Brain microvascular endothelial cell (primary cell): ENCODE results near the gene FBXL17.

Experiments used
- DNase-seq: peaks from one replicate; pipeline ENCODE4 v3.0.0-alpha.2; 2020
- H3K27ac ChIP-seq: fragments of 250-450 bp; sonication (Bioruptor Pico); 2 replicates; pipeline ENCODE4 v1.5.1; 2020; ENCODE audit warnings: mild to moderate bottlenecking, moderate library complexity
- H3K27me3 ChIP-seq: fragments of 250-450 bp; sonication (Bioruptor Pico); replicated peaks from 2 replicates; pipeline ENCODE4 v1.5.1; 2020; ENCODE audit warnings: mild to moderate bottlenecking
- H3K36me3 ChIP-seq: fragments of 250-450 bp; sonication (Bioruptor Pico); replicated peaks from 2 replicates; pipeline ENCODE4 v1.5.1; 2020; ENCODE audit warnings: mild to moderate bottlenecking
- H3K4me3 ChIP-seq: 2 replicates; pipeline ENCODE4 v1.5.1; 2011; ENCODE audit warnings: low read depth, mild to moderate bottlenecking, control low read depth, low read length, moderate library complexity
- in situ Hi-C: cut with HindIII; loops from 2 replicates; pipeline ENCODE4 v1.10.0; 2017; ENCODE audit warnings: low sequenced_read_pairs, low pct_ligation_motif_present
- TF ChIP-seq, protein P1 (sequence below): IDR thresholded peaks from 2 replicates; pipeline ENCODE4 v1.5.1; 2011; ENCODE audit warnings: low read depth, mild to moderate bottlenecking, moderate library complexity, low read length, control low read depth, inconsistent platforms; ENCODE audit errors: missing control alignments

FBXL17 gene

DNA sequence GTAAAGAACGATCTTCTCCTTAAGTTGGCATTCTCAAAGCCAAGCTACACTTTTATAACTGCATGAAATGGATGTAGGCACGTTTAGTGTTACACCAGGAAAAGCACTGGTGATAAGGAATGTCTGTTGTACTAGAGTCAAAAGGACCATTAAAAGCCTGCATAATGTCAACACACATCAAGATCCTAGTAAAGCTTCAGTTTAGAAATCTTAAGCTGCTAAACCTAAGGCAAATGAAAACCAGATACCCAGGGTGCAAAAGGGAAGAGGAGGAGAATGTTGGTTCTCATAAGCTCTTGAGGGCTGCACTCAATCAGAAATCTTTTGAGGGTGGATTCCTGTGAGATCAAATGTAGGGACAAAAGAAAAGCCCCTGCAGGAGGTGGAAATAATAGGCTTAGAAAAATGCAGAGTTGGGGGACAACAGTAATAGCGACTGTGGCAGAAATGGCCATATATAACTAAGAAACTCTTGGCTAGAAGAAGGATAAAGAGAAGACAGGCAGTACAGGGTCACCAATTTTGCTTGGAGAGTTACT lies 148.2 kb downstream of the FBXL17 start:
- in situ Hi-C loops = no loop called here
- no peak for DNase-seq
- TF ChIP-seq, protein P1, sequence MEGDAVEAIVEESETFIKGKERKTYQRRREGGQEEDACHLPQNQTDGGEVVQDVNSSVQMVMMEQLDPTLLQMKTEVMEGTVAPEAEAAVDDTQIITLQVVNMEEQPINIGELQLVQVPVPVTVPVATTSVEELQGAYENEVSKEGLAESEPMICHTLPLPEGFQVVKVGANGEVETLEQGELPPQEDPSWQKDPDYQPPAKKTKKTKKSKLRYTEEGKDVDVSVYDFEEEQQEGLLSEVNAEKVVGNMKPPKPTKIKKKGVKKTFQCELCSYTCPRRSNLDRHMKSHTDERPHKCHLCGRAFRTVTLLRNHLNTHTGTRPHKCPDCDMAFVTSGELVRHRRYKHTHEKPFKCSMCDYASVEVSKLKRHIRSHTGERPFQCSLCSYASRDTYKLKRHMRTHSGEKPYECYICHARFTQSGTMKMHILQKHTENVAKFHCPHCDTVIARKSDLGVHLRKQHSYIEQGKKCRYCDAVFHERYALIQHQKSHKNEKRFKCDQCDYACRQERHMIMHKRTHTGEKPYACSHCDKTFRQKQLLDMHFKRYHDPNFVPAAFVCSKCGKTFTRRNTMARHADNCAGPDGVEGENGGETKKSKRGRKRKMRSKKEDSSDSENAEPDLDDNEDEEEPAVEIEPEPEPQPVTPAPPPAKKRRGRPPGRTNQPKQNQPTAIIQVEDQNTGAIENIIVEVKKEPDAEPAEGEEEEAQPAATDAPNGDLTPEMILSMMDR = no peak
- no peaks in the 10 kb centered on the region for H3K27me3 ChIP-seq
- no peak overlapping the region for H3K4me3 ChIP-seq
- H3K27ac ChIP-seq = no peak overlapping the region
- no peaks in the 10 kb centered on the region for H3K36me3 ChIP-seq

DNA sequence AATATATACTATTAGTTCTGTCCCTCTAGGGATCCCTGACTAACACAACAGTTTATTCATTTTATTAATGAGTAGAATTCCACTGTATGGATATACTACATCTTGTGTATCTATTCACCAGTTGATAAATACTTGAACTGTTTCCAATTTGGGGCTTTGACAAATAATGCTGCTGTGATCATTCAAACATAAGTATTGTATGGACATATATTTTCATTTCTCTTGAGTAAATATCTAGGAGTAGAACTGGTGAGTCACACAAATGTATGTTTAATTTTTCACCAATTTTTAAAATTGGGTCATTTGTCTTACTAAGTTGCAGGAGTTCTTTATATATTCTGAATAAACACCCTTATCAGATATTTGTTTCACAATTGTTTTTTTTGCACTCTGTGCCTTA lies 149.1 kb downstream of the FBXL17 start:
- in situ Hi-C loops = no loop called here
- Histone ChIP-seq H3K27ac (no peak overlapping the region), H3K27me3 (no peaks in the 10 kb centered on the region), H3K36me3 (no peaks in the 10 kb centered on the region), H3K4me3 (no peak overlapping the region)
- TF ChIP-seq, protein P1 = no peak
- DNase-seq = no peak

DNA sequence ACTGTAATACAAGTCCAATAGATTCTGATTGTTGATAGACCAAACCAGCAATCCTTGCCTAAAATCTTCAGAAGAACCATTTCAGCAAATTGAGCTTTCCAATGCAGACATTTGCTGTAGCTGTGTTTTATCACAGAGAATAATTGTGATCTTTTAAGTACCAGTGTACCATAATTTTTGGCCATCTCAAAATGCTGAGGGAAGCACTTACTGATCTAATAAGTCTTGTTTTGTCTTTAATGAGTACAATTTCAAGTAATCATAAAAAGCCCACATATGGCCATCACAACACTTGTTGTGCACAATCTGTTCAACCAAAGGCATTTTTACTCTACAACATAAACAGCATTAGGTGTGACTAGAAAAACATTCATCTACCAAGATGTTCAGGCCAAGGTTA lies 159.9 kb downstream of the FBXL17 start:
- TF ChIP-seq, protein P1 = no peak
- no peak for DNase-seq
- no peaks in the 10 kb centered on the region for H3K36me3 ChIP-seq
- no peak overlapping the region for H3K27ac ChIP-seq
- H3K4me3 ChIP-seq = no peak overlapping the region
- H3K27me3 ChIP-seq = no peaks in the 10 kb centered on the region
- in situ Hi-C loops = no loop called here

DNA sequence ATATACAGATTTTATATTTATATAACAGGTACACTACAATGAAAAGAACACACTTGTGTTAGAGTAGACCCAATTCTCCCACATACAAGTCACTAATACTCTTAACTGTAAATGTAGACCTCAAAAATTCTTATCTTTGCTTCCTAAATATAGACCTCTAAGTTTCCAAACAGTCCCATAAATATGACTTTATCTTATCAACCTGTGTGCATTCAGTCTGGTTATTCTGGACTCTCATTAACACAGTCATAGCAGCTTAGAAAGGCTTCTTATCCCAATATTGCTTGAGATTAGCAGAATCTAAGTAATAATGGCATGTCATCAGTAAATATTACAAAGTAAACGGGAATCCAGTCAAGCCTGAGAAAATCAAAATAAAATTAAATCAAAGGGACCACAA lies 161.1 kb downstream of the FBXL17 start:
- DNase-seq = no peak
- in situ Hi-C loops = no loop called here
- no peaks in the 10 kb centered on the region for H3K36me3 ChIP-seq
- H3K4me3 ChIP-seq = no peak overlapping the region
- no peak overlapping the region for H3K27ac ChIP-seq
- TF ChIP-seq, protein P1 = no peak
- no peaks in the 10 kb centered on the region for H3K27me3 ChIP-seq

DNA sequence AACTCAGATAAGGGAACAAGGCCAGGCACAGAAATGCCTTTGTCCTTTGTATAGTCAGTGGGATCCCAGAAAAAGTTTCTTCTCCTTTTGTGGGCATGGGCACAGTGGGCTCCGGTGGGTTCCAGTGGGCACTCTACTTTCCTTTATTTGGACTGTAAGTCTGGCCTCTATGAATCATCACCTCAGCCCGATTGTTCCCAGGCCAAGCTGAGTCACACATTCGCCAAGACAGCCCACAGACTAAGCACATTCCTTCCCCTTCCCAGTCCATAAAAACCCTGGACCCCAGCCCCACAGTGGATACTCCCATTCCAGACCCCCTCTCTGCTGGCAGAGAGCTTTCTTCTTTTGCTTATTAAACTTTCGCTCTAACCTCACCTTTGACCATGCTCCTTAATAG lies 165.0 kb downstream of the FBXL17 start:
- in situ Hi-C loops = no loop called here
- Histone ChIP-seq H3K36me3 (no peaks in the 10 kb centered on the region), H3K27me3 (no peaks in the 10 kb centered on the region), H3K4me3 (no peak overlapping the region), H3K27ac (no peak overlapping the region)
- TF ChIP-seq, protein P1 = no peak
- peak; percentile 77 for DNase-seq

DNA sequence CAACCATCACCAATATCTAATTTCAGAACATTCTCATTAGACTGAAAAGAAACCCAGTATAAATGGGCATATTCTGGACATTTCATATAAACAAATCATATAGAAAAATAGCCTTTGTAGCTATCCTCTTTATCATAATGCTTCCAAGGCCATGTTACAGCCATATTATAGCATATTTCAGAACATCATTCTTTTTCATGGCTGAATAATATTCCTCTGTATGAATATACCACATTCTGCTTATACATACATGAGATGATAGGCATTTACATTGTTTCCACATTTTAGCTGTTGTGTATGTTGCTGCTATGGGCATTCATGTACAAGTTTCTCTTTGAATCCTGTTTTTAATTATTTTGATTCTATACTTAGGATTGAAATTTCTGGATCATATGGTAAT lies 167.0 kb downstream of the FBXL17 start:
- H3K27ac ChIP-seq = no peak overlapping the region
- TF ChIP-seq, protein P1 = no peak
- no peaks in the 10 kb centered on the region for H3K27me3 ChIP-seq
- no peaks in the 10 kb centered on the region for H3K36me3 ChIP-seq
- in situ Hi-C loops = no loop called here
- no peak for DNase-seq
- H3K4me3 ChIP-seq = no peak overlapping the region
